Fibroblast of lung (primary cell): ENCODE data around the gene RAB27B. TPM values are rescaled to one million over a fixed set of nuclear protein-coding genes. Genes with fewer than 3 reads are reported as not detected.

Experiments
- DNase-seq, 2 donors: peaks; one replicate each; pipeline versions ENCODE4 v3.0.0 to v3.0.0-alpha.2; 2010; ENCODE audit warnings: low read depth in 2 of 2
- H2AFZ ChIP-seq: 2 replicates; pipeline ENCODE4 v1.5.1; 2012; ENCODE audit warnings: low read length, control low read depth, inconsistent platforms
- H3K27ac ChIP-seq: 2 replicates; pipeline ENCODE4 v1.5.1; 2011; ENCODE audit warnings: low read length, control low read depth; ENCODE audit not compliant: insufficient read depth
- H3K27me3 ChIP-seq: 2 replicates; pipeline ENCODE4 v1.5.1; 2011; ENCODE audit warnings: mild to moderate bottlenecking, low read length; ENCODE audit not compliant: control insufficient read depth, insufficient read depth
- H3K36me3 ChIP-seq: 2 replicates; pipeline ENCODE4 v1.5.1; 2011; ENCODE audit warnings: low read length; ENCODE audit not compliant: control insufficient read depth, insufficient read depth
- H3K4me1 ChIP-seq: 2 replicates; pipeline ENCODE4 v1.5.1; 2011; ENCODE audit warnings: low read length; ENCODE audit not compliant: control insufficient read depth, insufficient read depth; ENCODE audit errors: extremely low read depth
- H3K4me2 ChIP-seq: 2 replicates; pipeline ENCODE4 v1.5.1; 2011; ENCODE audit warnings: low read length, control low read depth; ENCODE audit not compliant: insufficient read depth; ENCODE audit errors: extremely low read depth
- H3K4me3 ChIP-seq, 4 experiments: fragments of 200-600 bp in 1 of 4; sonication (generic) in 1 of 4; replicated peaks in 1 of 4; 2 replicates each; pipeline ENCODE4 v1.5.1; 2011 to 2016; ENCODE audit warnings: low read length in 4 of 4, low read depth in 3 of 4, mild to moderate bottlenecking in 3 of 4, control low read depth in 2 of 4, inconsistent platforms in 1 of 4, mixed read lengths in 1 of 4; ENCODE audit not compliant: insufficient read depth in 1 of 4; ENCODE audit errors: control extremely low read depth in 1 of 4
- H3K79me2 ChIP-seq: 2 replicates; pipeline ENCODE4 v1.5.1; 2012; ENCODE audit warnings: mild to moderate bottlenecking, low read length, inconsistent platforms; ENCODE audit not compliant: control insufficient read depth, insufficient read depth
- H3K9ac ChIP-seq: 2 replicates; pipeline ENCODE4 v1.5.1; 2011; ENCODE audit warnings: mild to moderate bottlenecking, low read length, control low read depth; ENCODE audit not compliant: insufficient read depth
- H3K9me3 ChIP-seq: 2 replicates; pipeline ENCODE4 v1.5.1; 2012; ENCODE audit warnings: low read depth, low read length; ENCODE audit not compliant: control insufficient read depth, insufficient read depth
- H4K20me1 ChIP-seq: 2 replicates; pipeline ENCODE4 v1.5.1; 2011; ENCODE audit warnings: low read length; ENCODE audit not compliant: control insufficient read depth, insufficient read depth; ENCODE audit errors: extremely low read depth
- EZH2 ChIP-seq: IDR thresholded peaks from 2 replicates; pipeline ENCODE4 v1.5.1; 2012; ENCODE audit warnings: low read length, control low read depth, mild to moderate bottlenecking; ENCODE audit errors: missing control alignments
- polyA plus RNA-seq, 2 donors: library from polyadenylated mRNA; depleted of rRNA in 1 of 2; stranded (reverse) in 1 of 2; unstranded in 1 of 2; fragments of >200 nt; gene quantifications; 2 replicates each; pipeline ENCODE4 v1.2.1, GENCODE V29; 2011 to 2012; ENCODE audit warnings: missing spikeins in 1 of 2
- total RNA-seq: library from RNA; depleted of rRNA; stranded (reverse); fragments of >200 nt; gene quantifications from 2 replicates; pipeline ENCODE4 v1.2.1, GENCODE V29; 2014
- TF ChIP-seq, protein P1 (sequence below), 2 donors: IDR thresholded peaks in 1 of 2; conservative IDR thresholded peaks in 1 of 2; 1 replicate in 1 of 2; 2 replicates in 1 of 2; pipeline ENCODE4 v1.5.1; 2011 to 2012; ENCODE audit warnings: low read length in 2 of 2, control low read depth in 1 of 2, inconsistent platforms in 1 of 2, low read depth in 1 of 2, mild to moderate bottlenecking in 1 of 2

RAB27B gene
- total and polyA plus RNA-seq, 2 donors (not counting 1 experiment from before 2014, with no cell fraction given), result 0.92 to 0.99 TPM

DNA sequence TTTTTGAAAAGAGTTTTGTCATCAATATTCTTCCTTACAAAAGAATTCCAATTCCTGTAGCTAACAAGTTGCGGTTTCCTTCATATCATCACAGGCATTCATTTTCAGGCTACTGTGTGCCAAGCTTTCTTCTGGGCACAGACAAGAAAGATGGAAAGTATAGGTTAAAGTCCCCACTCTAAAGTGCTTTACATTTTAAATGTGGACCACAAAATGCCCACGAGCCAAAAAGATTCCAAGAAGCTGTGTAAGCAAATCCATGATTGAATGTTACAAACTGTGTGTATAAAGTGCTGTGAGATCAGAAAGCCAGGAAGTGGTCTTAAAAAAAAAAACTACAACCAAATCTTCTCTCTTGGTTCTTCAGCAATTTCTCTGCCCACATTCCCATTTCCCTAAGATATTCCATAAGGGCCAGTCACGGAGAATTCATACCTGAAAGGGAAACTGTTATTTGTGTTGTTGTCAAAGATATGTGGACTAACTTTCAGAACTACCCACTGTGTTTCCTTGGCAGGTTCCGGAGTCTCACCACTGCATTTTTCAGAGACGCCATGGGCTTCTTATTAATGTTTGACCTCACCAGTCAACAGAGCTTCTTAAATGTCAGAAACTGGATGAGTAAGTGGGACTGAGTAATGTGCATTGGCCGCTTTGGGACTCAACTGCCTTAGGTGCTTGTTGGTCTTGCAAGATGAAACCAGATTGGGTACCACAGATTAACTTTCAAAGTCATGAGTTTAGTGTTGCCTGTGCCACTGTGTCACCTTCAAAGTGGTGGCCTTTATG, 55.7 kb downstream of the RAB27B start:
- TF ChIP-seq, protein P1, sequence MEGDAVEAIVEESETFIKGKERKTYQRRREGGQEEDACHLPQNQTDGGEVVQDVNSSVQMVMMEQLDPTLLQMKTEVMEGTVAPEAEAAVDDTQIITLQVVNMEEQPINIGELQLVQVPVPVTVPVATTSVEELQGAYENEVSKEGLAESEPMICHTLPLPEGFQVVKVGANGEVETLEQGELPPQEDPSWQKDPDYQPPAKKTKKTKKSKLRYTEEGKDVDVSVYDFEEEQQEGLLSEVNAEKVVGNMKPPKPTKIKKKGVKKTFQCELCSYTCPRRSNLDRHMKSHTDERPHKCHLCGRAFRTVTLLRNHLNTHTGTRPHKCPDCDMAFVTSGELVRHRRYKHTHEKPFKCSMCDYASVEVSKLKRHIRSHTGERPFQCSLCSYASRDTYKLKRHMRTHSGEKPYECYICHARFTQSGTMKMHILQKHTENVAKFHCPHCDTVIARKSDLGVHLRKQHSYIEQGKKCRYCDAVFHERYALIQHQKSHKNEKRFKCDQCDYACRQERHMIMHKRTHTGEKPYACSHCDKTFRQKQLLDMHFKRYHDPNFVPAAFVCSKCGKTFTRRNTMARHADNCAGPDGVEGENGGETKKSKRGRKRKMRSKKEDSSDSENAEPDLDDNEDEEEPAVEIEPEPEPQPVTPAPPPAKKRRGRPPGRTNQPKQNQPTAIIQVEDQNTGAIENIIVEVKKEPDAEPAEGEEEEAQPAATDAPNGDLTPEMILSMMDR (conservative IDR thresholded peaks at IDR 0.05 in 1 of 2, IDR thresholded peaks at IDR 0.05 in 1 of 2; ENCODE audit: low read depth in 1 of 2, low read length in 2 of 2), result no peak
- no peak for TF ChIP-seq EZH2
- Histone ChIP-seq H3K27ac (no peak overlapping the region), H2AFZ (no peak overlapping the region), H3K27me3 (no peaks in the 10 kb centered on the region), H3K9ac (no peak overlapping the region), H4K20me1 (no peaks in the 10 kb centered on the region), H3K79me2 (no peaks in the 10 kb centered on the region), H3K4me3 (no peak overlapping the region), H3K4me2 (no peak overlapping the region), H3K4me1 (no peaks in the 10 kb centered on the region), H3K36me3 (no peaks in the 10 kb centered on the region), H3K9me3 (no peaks in the 10 kb centered on the region)
- DNase-seq, result peak in 1 of 2 donors; percentile 75

DNA sequence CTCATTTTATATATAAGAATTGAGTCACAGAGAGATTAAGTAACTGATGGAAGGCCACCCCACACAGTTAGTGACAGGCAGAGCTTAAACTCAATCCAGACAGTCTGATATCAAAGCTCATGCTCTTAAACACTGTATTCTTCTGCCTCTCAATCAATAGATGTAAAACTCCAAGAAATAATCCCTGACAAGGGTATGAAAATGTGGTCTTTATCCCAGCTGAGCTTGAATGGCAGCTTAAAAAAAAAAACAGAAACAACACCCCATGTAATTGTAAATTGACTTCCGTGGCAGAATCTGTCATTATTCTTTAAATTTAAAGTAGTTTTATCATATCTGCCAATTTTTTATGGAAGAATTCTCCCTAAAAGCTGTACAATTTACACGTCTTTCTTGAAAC, 60.1 kb downstream of the RAB27B start:
- Histone ChIP-seq H3K36me3 (no peaks in the 10 kb centered on the region), H3K4me1 (no peaks in the 10 kb centered on the region), H3K27ac (no peak overlapping the region), H3K9ac (no peak overlapping the region), H4K20me1 (no peaks in the 10 kb centered on the region), H3K4me3 (no peak overlapping the region), H3K79me2 (no peaks in the 10 kb centered on the region), H3K9me3 (no peaks in the 10 kb centered on the region), H3K27me3 (no peaks in the 10 kb centered on the region), H3K4me2 (no peak overlapping the region), H2AFZ (no peak overlapping the region)
- DNase-seq, result no peak
- TF ChIP-seq, protein P1 (conservative IDR thresholded peaks at IDR 0.05 in 1 of 2, IDR thresholded peaks at IDR 0.05 in 1 of 2; ENCODE audit: low read depth in 1 of 2, low read length in 2 of 2), result no peak

DNA sequence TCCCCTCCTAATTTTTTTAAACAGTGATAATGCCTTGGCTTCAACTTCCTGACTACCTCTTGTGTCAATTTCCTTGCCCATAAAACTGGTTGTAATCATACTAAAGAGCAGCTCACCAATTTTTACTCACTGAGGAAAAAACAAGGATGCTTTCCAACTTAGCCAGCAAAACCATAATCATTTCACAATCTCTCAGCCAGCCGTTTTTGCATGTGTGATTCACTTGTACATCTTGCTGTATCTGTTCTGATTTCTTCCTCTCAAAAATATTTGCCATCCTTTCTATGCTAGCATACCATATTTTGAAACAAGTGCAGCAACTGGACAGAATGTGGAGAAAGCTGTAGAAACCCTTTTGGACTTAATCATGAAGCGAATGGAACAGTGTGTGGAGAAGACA, 60.7 kb downstream of the RAB27B start:
- H3K4me2 ChIP-seq, result no peak overlapping the region
- H3K9ac ChIP-seq, result no peak overlapping the region
- no peak overlapping the region for H3K4me3 ChIP-seq
- no peaks in the 10 kb centered on the region for H3K79me2 ChIP-seq
- no peaks in the 10 kb centered on the region for H3K36me3 ChIP-seq
- TF ChIP-seq, protein P1 (conservative IDR thresholded peaks at IDR 0.05 in 1 of 2, IDR thresholded peaks at IDR 0.05 in 1 of 2; ENCODE audit: low read depth in 1 of 2, low read length in 2 of 2), result no peak
- TF ChIP-seq EZH2, result no peak
- H4K20me1 ChIP-seq, result no peaks in the 10 kb centered on the region
- H2AFZ ChIP-seq, result no peak overlapping the region
- peak; percentile 57 to 62 for DNase-seq
- H3K9me3 ChIP-seq, result no peaks in the 10 kb centered on the region
- H3K4me1 ChIP-seq, result no peaks in the 10 kb centered on the region
- no peak overlapping the region for H3K27ac ChIP-seq
- H3K27me3 ChIP-seq, result no peaks in the 10 kb centered on the region
